GM12892 (cell line): Measurements from ENCODE around the gene TRPM3.

Experiments
- POLR2A ChIP-seq: IDR thresholded peaks from 2 replicates; pipeline ENCODE4 v1.6.1; 2011; ENCODE audit warnings: low read depth, low read length, control low read depth
- POLR2AphosphoS5 ChIP-seq: IDR thresholded peaks from 2 replicates; pipeline ENCODE4 v1.6.1; 2011; ENCODE audit warnings: low read depth, low read length, control low read depth

- TF ChIP-seq POLR2AphosphoS5 (no peak), POLR2A (no peak)
These were observed 15.3 kb upstream of the TRPM3 start for GRCh38 chr9:71136696-71137095.
